ENCODE data around the gene ARG2. TPM values are rescaled to one million over a fixed set of nuclear protein-coding genes. Genes with fewer than 3 reads are reported as not detected.

ARG2 gene
- polyA plus RNA-seq (2013, experiment 1 of 2), result 34.5 TPM
- polyA plus RNA-seq (2013, experiment 2 of 2), result 34.9 TPM

DNA sequence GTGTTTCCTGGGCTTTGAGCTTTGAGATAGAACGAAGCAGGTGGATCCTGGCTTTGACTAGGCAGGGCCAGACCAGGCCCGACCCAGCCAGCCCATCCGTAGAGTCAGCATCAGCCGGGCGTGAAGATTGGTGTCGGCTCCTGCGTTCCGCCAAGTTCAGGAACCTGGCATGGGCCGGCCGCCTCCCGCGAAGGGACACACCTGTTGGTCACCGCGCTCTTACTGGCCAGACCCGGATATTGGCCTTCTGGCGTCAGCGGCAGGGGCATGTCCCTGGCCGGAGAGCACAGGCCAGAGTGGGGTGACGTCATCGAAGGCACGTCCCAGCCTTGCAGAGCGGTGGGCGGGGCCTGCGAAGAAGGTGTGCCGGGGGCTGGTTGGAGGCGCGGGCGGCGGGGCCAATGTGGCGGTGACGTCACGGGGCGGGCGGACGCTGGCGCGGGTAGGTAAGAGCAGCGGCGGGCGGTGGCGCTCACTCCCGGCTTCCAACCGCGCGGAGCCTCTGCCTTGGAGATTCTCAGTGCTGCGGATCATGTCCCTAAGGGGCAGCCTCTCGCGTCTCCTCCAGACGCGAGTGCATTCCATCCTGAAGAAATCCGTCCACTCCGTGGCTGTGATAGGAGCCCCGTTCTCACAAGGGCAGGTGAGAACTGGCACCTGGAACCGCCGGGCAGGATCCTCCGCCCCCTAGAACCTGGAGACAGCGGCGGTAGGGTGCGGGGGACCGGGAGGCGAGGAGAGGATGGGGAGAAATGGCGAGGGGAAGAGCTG, at the start of gene ARG2:
Gene ARG2, plus strand, starts transcription at position 475 of the 771 bp plus-strand sequence. Its CDS starts 58 bp downstream, at position 533.
- Histone ChIP-seq H3K4me3 (ENCODE audit: low read length) (peak within 1 kb of the TSS; percentile 84), H3K27me3 (ENCODE audit: insufficient read depth, low read length) (peaks cover 36% of the 10 kb centered on the region), H3K27ac (ENCODE audit: low read depth, low read length) (peak within 1 kb of the TSS; percentile 51; the same call in 1 of the 2 replicates), H3K9ac (ENCODE audit: low read depth, low read length) (peak within 1 kb of the TSS; percentile 72), H3K36me3 (ENCODE audit: insufficient read depth, low read length) (peaks cover 5% of the 10 kb centered on the region; the same call in 1 of the 2 replicates), H3K4me1 (ENCODE audit: insufficient read depth, low read length) (peaks cover 17% of the 10 kb centered on the region), H3K9me3 (ENCODE audit: insufficient read depth, low read depth, low read length) (no peaks in the 10 kb centered on the region)
- 1% methylated on average over 62 of the region's 62 CpGs for WGBS

DNA sequence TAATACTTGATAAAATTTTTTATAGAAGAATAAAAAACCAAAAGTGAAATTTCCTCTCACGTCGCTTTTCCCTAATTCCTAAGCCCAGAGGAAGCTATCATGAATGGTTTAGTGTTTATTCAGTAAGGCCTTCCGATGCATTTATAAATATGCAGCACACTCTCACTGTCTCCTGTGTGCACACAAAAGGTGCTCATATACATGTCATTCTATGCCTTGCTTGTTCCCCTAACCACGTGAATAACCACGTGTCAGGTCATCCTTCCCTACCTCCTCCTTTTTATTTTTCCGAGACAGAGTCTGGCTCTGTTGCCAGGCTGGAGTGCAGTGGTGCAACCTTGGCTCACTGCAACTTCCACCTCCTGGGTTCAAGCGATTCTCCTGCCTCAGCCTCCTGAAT, 49.3 kb upstream of the ARG2 start:
- no peak overlapping the region for H3K27ac ChIP-seq (ENCODE audit: low read depth, low read length)
- H3K9me3 ChIP-seq (ENCODE audit: insufficient read depth, low read depth, low read length), result no peaks in the 10 kb centered on the region
- no peaks in the 10 kb centered on the region for H3K27me3 ChIP-seq (ENCODE audit: insufficient read depth, low read length)
- no peak overlapping the region for H3K9ac ChIP-seq (ENCODE audit: low read depth, low read length)
- H3K4me3 ChIP-seq (ENCODE audit: low read length), result no peak overlapping the region
- H3K4me1 ChIP-seq (ENCODE audit: insufficient read depth, low read length), result no peaks in the 10 kb centered on the region; the same call in 1 of the 2 replicates
- 97% methylated on average over 5 of the region's 7 CpGs for WGBS
- H3K36me3 ChIP-seq (ENCODE audit: insufficient read depth, low read length), result peaks cover 23% of the 10 kb centered on the region; the same call in 1 of the 2 replicates

DNA sequence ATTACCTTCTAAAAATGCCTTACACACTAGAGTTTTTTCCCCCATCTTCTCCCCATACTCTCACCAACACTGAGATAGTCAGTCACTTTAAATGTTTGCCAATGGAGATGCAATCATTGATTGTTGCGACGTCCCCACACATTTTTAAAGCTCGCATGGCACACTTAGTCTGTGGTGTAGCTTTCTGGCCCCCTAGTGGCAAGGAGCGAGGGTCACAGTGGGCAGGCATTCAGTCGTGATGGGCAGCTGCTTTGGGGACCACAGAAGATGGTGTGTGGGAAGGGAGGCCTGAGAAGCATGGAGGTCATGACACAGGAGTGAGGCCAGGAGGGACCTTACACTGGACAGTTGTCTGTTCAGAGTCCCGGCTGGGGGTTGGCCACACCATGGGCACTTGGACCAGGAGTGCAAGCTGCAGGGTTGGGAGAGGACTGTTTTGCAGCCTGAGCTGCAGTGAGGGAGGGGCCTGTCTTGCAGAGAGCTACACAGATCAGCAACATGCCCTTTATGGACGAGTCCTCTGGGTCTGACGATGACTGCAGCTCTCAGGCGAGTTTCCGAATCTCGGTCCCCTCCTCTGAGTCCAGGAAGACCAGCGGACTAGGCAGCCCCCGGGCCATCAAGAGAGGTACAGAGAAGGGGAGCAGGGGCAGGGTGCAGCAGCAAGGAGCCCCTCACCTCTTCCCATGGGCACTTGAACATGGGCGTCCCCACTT, 48.3 kb upstream of the ARG2 start:
- no peaks in the 10 kb centered on the region for H3K9me3 ChIP-seq (ENCODE audit: insufficient read depth, low read depth, low read length)
- peaks cover 32% of the 10 kb centered on the region for H3K36me3 ChIP-seq (ENCODE audit: insufficient read depth, low read length)
- 58% methylated on average over 14 of the region's 14 CpGs for WGBS
- no peaks in the 10 kb centered on the region for H3K27me3 ChIP-seq (ENCODE audit: insufficient read depth, low read length)
- no peak overlapping the region for H3K4me3 ChIP-seq (ENCODE audit: low read length)
- no peaks in the 10 kb centered on the region; the same call in 1 of the 2 replicates for H3K4me1 ChIP-seq (ENCODE audit: insufficient read depth, low read length)
- H3K27ac ChIP-seq (ENCODE audit: low read depth, low read length), result no peak overlapping the region
- H3K9ac ChIP-seq (ENCODE audit: low read depth, low read length), result no peak overlapping the region

DNA sequence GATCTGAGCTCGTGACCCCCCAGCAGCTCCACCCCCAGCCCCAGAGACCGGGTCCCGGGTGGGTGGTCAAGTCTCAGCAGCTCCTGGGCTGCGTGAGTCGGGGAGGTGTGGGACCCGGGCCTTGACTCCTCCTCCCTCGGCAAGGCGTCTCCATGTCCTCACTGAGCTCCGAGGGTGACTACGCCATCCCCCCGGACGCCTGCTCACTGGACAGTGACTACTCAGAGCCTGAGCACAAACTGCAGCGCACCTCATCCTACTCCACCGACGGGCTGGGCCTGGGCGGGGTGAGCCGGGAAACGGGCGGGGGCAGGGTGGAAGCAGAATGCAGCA, 47.8 kb upstream of the ARG2 start:
- no peak overlapping the region for H3K27ac ChIP-seq (ENCODE audit: low read depth, low read length)

DNA sequence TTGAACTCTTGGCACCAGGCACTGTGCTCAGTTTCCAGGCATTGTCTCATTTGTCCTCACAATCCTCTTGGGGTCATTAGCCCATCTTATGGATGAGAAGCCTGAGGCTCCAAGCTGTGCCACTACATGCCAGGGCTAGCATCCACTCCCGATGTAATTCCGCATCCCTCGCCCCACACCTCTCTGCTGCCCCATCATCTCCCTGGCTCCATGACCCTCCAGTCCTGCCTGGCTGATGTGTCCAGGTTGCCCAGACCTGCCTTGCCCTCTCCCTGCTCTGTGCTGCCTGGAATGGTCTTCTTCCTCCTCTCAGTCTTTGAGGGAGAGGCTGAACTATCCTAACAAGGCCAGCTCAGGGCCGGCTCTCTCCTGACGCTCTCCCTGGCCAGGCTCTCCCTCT, 47.1 kb upstream of the ARG2 start:
- 94% methylated on average over 5 of the region's 5 CpGs for WGBS

More for the DNA sequence above, 47.8 kb upstream of the ARG2 start:
- H3K27me3 ChIP-seq (ENCODE audit: insufficient read depth, low read length), result no peaks in the 10 kb centered on the region
- WGBS, result 93% methylated on average over 19 of the region's 19 CpGs
- H3K9ac ChIP-seq (ENCODE audit: low read depth, low read length), result no peak overlapping the region
- H3K36me3 ChIP-seq (ENCODE audit: insufficient read depth, low read length), result peaks cover 37% of the 10 kb centered on the region
- no peaks in the 10 kb centered on the region; the same call in 1 of the 2 replicates for H3K4me1 ChIP-seq (ENCODE audit: insufficient read depth, low read length)
- no peak overlapping the region for H3K4me3 ChIP-seq (ENCODE audit: low read length)
- H3K9me3 ChIP-seq (ENCODE audit: insufficient read depth, low read depth, low read length), result no peaks in the 10 kb centered on the region

DNA sequence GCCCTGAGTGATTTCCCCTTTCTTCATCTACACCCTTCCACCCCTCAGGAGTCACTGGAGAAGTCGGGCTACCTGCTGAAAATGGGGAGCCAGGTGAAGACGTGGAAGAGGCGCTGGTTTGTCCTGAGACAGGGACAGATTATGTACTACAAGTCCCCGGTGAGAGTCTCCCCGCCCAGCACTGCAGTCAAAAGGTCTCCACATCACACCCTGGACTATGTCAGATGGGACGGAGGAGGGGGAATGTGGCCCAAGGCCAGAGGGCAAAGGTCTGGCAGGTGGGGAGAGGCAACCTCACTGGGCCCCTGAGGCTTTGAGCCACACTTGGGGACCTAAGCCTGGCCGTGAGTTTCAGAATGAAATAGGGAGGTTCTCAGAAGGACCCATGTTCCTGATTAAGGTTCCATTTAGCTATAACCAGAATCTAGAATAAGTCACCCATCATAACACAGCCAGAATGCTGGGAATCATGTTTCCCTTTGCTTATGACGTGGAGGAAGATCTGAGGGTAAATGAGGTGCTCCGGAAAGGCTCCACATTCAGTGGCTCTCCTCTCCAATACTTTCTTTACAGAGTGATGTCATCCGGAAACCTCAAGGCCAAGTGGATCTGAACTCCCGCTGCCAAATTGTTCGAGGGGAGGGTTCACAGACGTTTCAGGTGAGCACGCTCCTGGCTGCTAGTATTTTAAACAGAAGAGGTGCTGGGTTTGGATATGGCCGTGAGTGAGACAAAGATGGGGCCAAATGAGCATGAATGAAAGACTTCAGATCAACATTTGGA, 46.3 kb upstream of the ARG2 start:
- WGBS, result 94% methylated on average over 15 of the region's 15 CpGs
- H3K9me3 ChIP-seq (ENCODE audit: insufficient read depth, low read depth, low read length), result no peaks in the 10 kb centered on the region
- no peak overlapping the region for H3K9ac ChIP-seq (ENCODE audit: low read depth, low read length)
- peaks cover 43% of the 10 kb centered on the region for H3K36me3 ChIP-seq (ENCODE audit: insufficient read depth, low read length)
- no peaks in the 10 kb centered on the region for H3K27me3 ChIP-seq (ENCODE audit: insufficient read depth, low read length)
- no peaks in the 10 kb centered on the region for H3K4me1 ChIP-seq (ENCODE audit: insufficient read depth, low read length)
- no peak overlapping the region for H3K4me3 ChIP-seq (ENCODE audit: low read length)
- no peak overlapping the region for H3K27ac ChIP-seq (ENCODE audit: low read depth, low read length)

More for the DNA sequence above, 47.1 kb upstream of the ARG2 start:
- no peaks in the 10 kb centered on the region for H3K4me1 ChIP-seq (ENCODE audit: insufficient read depth, low read length)
- H3K4me3 ChIP-seq (ENCODE audit: low read length), result no peak overlapping the region
- peaks cover 37% of the 10 kb centered on the region for H3K36me3 ChIP-seq (ENCODE audit: insufficient read depth, low read length)
- no peaks in the 10 kb centered on the region for H3K9me3 ChIP-seq (ENCODE audit: insufficient read depth, low read depth, low read length)
- no peak overlapping the region for H3K27ac ChIP-seq (ENCODE audit: low read depth, low read length)
- H3K9ac ChIP-seq (ENCODE audit: low read depth, low read length), result no peak overlapping the region
- H3K27me3 ChIP-seq (ENCODE audit: insufficient read depth, low read length), result no peaks in the 10 kb centered on the region

DNA sequence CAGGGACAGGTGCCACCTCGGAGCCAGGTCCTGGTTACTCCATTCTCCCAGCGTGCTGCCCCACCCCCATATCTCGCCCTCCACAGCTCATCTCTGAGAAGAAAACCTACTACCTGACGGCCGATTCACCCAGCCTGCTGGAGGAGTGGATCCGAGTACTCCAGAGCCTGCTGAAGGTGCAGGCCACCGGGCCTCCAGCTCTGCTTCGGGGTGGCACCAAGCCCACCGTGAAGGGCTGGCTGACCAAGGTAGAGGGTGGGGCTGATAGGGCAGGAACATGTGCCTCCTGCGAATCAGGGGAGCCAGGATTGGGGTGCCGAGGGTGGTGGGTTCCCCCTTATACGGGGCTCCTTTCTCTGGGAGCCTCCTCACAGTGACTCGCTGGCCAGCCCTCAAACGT, 45.6 kb upstream of the ARG2 start:
- Histone ChIP-seq H3K4me3 (ENCODE audit: low read length) (no peak overlapping the region), H3K9ac (ENCODE audit: low read depth, low read length) (no peak overlapping the region), H3K36me3 (ENCODE audit: insufficient read depth, low read length) (peaks cover 50% of the 10 kb centered on the region), H3K27ac (ENCODE audit: low read depth, low read length) (no peak overlapping the region), H3K27me3 (ENCODE audit: insufficient read depth, low read length) (no peaks in the 10 kb centered on the region), H3K9me3 (ENCODE audit: insufficient read depth, low read depth, low read length) (no peaks in the 10 kb centered on the region), H3K4me1 (ENCODE audit: insufficient read depth, low read length) (no peaks in the 10 kb centered on the region)
- WGBS, result 90% methylated on average over 14 of the region's 14 CpGs

DNA sequence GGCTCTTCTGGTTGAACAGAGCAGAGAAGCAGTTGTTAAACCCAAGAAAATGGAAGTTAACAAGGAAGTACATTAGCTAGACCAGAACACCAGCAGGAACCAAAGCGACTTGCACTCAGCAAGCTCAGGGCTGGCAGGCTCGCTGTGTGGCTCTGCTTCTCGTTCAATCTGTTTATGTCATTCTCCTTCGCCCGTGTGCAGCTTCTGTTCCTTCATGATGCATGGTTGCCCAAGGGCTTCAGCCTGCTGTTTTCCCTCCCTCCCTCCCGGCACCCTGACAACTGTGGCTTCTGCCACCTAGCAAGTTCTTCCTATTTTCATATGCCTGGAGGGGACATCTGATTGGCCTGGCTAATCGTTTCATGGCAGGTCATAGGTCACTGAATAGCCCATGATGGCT, 44.9 kb upstream of the ARG2 start:
- WGBS, result 92% methylated on average over 7 of the region's 7 CpGs
- Histone ChIP-seq H3K27me3 (ENCODE audit: insufficient read depth, low read length) (no peaks in the 10 kb centered on the region), H3K4me1 (ENCODE audit: insufficient read depth, low read length) (no peaks in the 10 kb centered on the region), H3K9me3 (ENCODE audit: insufficient read depth, low read depth, low read length) (no peaks in the 10 kb centered on the region), H3K36me3 (ENCODE audit: insufficient read depth, low read length) (peaks cover 57% of the 10 kb centered on the region), H3K9ac (ENCODE audit: low read depth, low read length) (no peak overlapping the region), H3K4me3 (ENCODE audit: low read length) (no peak overlapping the region), H3K27ac (ENCODE audit: low read depth, low read length) (no peak overlapping the region)

DNA sequence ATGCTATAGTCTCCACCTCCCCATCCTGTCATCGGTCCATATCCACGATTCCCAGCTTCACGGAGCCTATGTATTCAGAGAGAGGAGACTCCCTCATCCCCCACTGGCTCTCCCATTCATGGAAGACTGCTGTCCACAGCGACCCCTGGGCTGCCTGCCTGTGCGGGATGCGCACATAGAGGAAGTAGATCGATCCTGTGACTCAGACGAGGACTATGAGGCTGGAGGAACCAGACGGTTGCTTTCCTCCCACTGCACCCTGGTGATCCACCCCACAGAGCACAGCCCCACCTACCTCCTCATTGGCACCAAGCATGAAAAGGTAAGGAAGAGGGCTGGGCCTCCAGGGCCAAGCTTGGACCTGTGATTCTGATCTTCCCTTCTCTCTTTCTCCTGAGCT, 44.0 kb upstream of the ARG2 start:
- Histone ChIP-seq H3K27ac (ENCODE audit: low read depth, low read length) (no peak overlapping the region), H3K4me1 (ENCODE audit: insufficient read depth, low read length) (no peaks in the 10 kb centered on the region), H3K36me3 (ENCODE audit: insufficient read depth, low read length) (peaks cover 65% of the 10 kb centered on the region), H3K9ac (ENCODE audit: low read depth, low read length) (no peak overlapping the region), H3K4me3 (ENCODE audit: low read length) (no peak overlapping the region), H3K27me3 (ENCODE audit: insufficient read depth, low read length) (no peaks in the 10 kb centered on the region), H3K9me3 (ENCODE audit: insufficient read depth, low read depth, low read length) (no peaks in the 10 kb centered on the region)
- 90% methylated on average over 9 of the region's 9 CpGs for WGBS

DNA sequence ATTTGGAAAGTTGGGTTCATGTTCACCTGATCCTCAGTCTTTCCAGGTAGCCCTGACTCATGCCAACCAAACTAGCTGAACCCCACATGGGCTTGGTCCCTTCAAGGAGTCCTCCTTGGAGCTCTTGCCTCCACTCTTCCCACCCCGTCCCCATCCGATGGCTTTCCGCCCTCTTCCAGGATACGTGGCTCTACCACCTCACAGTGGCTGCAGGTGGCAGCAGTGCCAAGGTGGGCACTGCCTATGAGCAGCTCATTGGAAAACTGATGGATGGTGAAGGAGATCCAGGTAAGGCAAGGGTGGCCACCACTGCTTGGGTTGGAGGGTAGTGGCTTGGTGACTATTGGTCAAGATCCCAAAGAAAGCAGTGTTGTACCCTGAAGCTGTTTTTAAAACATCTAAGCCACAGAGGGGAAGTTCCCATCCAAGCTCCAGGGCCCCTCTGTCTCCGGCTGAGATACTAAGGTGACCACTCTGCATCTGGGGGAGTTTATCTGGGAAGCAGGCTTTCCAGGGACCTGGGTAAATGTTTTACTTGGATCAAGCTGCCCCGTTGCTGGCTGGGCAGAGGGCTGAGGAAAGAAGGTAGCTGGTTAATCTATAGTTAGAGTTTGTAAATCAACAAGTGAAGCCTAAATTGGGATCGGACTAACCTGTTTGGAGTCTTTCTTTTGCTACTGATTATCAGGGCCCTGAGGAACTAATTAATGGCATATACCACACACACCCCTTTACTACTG, 43.3 kb upstream of the ARG2 start:
- WGBS, result 94% methylated on average over 7 of the region's 7 CpGs
- H3K27ac ChIP-seq (ENCODE audit: low read depth, low read length), result no peak overlapping the region
- no peak overlapping the region for H3K9ac ChIP-seq (ENCODE audit: low read depth, low read length)
- no peaks in the 10 kb centered on the region for H3K4me1 ChIP-seq (ENCODE audit: insufficient read depth, low read length)
- H3K9me3 ChIP-seq (ENCODE audit: insufficient read depth, low read depth, low read length), result no peaks in the 10 kb centered on the region
- peaks cover 70% of the 10 kb centered on the region for H3K36me3 ChIP-seq (ENCODE audit: insufficient read depth, low read length)
- no peaks in the 10 kb centered on the region for H3K27me3 ChIP-seq (ENCODE audit: insufficient read depth, low read length)
- no peak overlapping the region for H3K4me3 ChIP-seq (ENCODE audit: low read length)

Measured in HUES64 (cell line).